ENCODE measurements around the gene SINHCAF.

DNA sequence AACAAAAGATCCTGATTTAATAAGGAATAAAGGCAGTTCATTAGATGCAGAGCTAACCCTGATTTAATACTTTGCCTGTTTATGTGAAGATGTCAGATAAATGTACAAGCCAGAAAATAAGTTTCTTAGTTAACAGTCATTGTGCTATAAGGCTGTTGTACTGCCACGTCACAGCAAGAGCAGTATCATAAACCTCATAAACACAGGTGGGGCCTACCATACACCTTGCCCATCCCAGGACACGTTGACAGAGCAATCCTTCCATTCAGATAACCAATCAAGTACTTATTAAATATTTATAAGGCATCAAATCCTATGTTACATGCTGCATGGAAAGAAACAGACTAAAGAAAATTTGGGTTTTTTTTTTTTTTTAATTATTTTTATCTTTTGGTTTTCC is 36.5 kb downstream of the SINHCAF start:
- TF ChIP-seq, protein P1, sequence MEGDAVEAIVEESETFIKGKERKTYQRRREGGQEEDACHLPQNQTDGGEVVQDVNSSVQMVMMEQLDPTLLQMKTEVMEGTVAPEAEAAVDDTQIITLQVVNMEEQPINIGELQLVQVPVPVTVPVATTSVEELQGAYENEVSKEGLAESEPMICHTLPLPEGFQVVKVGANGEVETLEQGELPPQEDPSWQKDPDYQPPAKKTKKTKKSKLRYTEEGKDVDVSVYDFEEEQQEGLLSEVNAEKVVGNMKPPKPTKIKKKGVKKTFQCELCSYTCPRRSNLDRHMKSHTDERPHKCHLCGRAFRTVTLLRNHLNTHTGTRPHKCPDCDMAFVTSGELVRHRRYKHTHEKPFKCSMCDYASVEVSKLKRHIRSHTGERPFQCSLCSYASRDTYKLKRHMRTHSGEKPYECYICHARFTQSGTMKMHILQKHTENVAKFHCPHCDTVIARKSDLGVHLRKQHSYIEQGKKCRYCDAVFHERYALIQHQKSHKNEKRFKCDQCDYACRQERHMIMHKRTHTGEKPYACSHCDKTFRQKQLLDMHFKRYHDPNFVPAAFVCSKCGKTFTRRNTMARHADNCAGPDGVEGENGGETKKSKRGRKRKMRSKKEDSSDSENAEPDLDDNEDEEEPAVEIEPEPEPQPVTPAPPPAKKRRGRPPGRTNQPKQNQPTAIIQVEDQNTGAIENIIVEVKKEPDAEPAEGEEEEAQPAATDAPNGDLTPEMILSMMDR (IDR thresholded peaks at IDR 0.05): no peak
- no peak for TF ChIP-seq POLR2A (IDR thresholded peaks at IDR 0.05)
